GM12874 (cell line): ENCODE measurements around the gene GLI2.

Experiments
- CTCF ChIP-seq: IDR thresholded peaks from 2 replicates; pipeline ENCODE4 v1.5.1; 2011; ENCODE audit warnings: low read depth, mild to moderate bottlenecking, control low read depth, low read length, moderate library complexity; ENCODE audit not compliant: insufficient read depth

Gene GLI2

GRCh38 chr2:120769076-120769786 is 33.6 kb downstream of the GLI2 start:
- no peak for TF ChIP-seq CTCF

- TF ChIP-seq CTCF = no peak
Observed at GRCh38 chr2:120769787-120770120, 34.1 kb downstream of the GLI2 start.

- no peak for TF ChIP-seq CTCF
Observed at GRCh38 chr2:120770176-120770575, 34.5 kb downstream of the GLI2 start.

GRCh38 chr2:120770641-120771040 is 35.0 kb downstream of the GLI2 start:
- TF ChIP-seq CTCF = no peak

GRCh38 chr2:120771111-120771780 is 35.6 kb downstream of the GLI2 start:
- no peak for TF ChIP-seq CTCF

- TF ChIP-seq CTCF = no peak
Observed at GRCh38 chr2:120771781-120772208, 36.1 kb downstream of the GLI2 start.

GRCh38 chr2:120772261-120772660 is 36.6 kb downstream of the GLI2 start:
- TF ChIP-seq CTCF = no peak
